Esophagus squamous epithelium (tissue), 4 donors: ENCODE measurements around the gene FOXO3.

ENCODE experiments used
- POLR2A ChIP-seq, 4 donors: fragments of 450-650 bp; IDR thresholded peaks; one replicate each; pipeline ENCODE4 v1.6.1; 2017; ENCODE audit warnings: antibody characterized with exemption in 4 of 4, mild to moderate bottlenecking in 4 of 4, moderate library complexity in 3 of 4
- TF ChIP-seq, protein P1 (sequence below), 6 experiments: fragments of 450-650 bp in 4 of 6; fragments of 200-600 bp in 2 of 6; sonication (generic) in 2 of 6; IDR thresholded peaks; one replicate each; pipeline ENCODE4 v1.5.1; 2016 to 2019; ENCODE audit warnings: antibody characterized with exemption in 6 of 6, mild to moderate bottlenecking in 4 of 6, moderate library complexity in 4 of 6

DNA sequence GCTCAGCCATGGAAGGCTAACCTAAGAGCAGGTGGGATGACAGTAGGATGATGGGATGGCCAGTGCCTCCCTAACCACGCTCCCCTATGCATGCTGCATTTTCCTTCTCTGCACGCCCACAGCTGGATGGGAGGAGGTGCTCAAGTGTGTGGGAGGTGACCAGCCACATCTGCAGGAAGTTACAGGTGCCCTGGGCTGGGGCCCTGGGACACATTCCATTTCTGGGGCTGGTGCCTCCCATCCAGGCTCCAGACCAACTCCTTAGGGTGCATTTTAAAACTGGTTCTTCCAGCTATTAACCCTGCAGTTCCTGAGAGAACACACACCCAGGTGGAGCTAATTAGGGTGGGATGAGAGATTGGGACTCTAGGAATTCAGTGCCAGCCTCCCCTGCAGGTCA is 152.2 kb downstream of the FOXO3 start:
- no peak for TF ChIP-seq POLR2A (IDR thresholded peaks at IDR 0.05)
- TF ChIP-seq, protein P1, sequence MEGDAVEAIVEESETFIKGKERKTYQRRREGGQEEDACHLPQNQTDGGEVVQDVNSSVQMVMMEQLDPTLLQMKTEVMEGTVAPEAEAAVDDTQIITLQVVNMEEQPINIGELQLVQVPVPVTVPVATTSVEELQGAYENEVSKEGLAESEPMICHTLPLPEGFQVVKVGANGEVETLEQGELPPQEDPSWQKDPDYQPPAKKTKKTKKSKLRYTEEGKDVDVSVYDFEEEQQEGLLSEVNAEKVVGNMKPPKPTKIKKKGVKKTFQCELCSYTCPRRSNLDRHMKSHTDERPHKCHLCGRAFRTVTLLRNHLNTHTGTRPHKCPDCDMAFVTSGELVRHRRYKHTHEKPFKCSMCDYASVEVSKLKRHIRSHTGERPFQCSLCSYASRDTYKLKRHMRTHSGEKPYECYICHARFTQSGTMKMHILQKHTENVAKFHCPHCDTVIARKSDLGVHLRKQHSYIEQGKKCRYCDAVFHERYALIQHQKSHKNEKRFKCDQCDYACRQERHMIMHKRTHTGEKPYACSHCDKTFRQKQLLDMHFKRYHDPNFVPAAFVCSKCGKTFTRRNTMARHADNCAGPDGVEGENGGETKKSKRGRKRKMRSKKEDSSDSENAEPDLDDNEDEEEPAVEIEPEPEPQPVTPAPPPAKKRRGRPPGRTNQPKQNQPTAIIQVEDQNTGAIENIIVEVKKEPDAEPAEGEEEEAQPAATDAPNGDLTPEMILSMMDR (IDR thresholded peaks at IDR 0.05), result no peak
